B cell (primary cell): Measurements from ENCODE around the gene IRX6. TPM values are rescaled to one million over a fixed set of nuclear protein-coding genes. Genes with fewer than 3 reads are reported as not detected.

Experiments
- ATAC-seq: fragments of 200-7000 bp; cut with Tn5 transposase; one replicate; pipeline ENCODE4 v1.10.0; 2021; ENCODE audit warnings: low read depth, mild to moderate bottlenecking, moderate number of reproducible peaks, moderate library complexity
- CTCF ChIA-PET: fragments of 350-600 bp; sonication (Branson Sonifier 250); formaldehyde crosslinking; loops from one replicate; lab custom pipeline; 2021; ENCODE audit warnings: antibody characterized with exemption, inconsistent platforms; lab: Charles Lee
- POLR2A ChIA-PET: fragments of 350-600 bp; sonication (Branson Sonifier 250); formaldehyde crosslinking; loops from one replicate; lab custom pipeline; 2021; ENCODE audit warnings: antibody characterized with exemption; lab: Charles Lee
- DNase-seq: peaks from one replicate; pipeline ENCODE4 v3.0.0; 2013
- H2AFZ ChIP-seq: 2 replicates; pipeline ENCODE4 v1.6.1; 2012; ENCODE audit warnings: mild to moderate bottlenecking, low read depth, low read length; ENCODE audit not compliant: insufficient read depth, poor library complexity, severe bottlenecking
- H3K27ac ChIP-seq, 2 donors: 1 replicate in 1 of 2; 2 replicates in 1 of 2; pipeline ENCODE4 v1.5.1; 2012 to 2013; ENCODE audit warnings: low read length in 2 of 2, mild to moderate bottlenecking in 2 of 2, moderate library complexity in 1 of 2
- H3K27me3 ChIP-seq, 4 experiments: fragments of 200-600 bp in 1 of 4; sonication (generic) in 1 of 4; replicated peaks in 1 of 4; 1 replicate in 2 of 4; 2 replicates in 2 of 4; pipeline versions ENCODE4 v1.6.1 to v1.7.0; 2013 to 2016; ENCODE audit warnings: low read length in 3 of 4, mild to moderate bottlenecking in 2 of 4, mixed read lengths in 1 of 4, moderate library complexity in 1 of 4; ENCODE audit not compliant: insufficient read depth in 4 of 4, control insufficient read depth in 3 of 4; ENCODE audit errors: control extremely low read depth in 1 of 4
- H3K36me3 ChIP-seq, 2 experiments: replicated peaks in 1 of 2; 1 replicate in 1 of 2; 2 replicates in 1 of 2; pipeline versions ENCODE4 v1.6.1 to v1.7.1; 2013; ENCODE audit warnings: low read length in 1 of 2; ENCODE audit not compliant: insufficient read depth in 2 of 2, control insufficient read depth in 1 of 2; ENCODE audit errors: control extremely low read depth in 1 of 2, extremely low read depth in 1 of 2
- H3K4me1 ChIP-seq, 2 donors: fragments of 200-600 bp in 1 of 2; sonication (generic) in 1 of 2; 1 replicate in 1 of 2; 2 replicates in 1 of 2; pipeline versions ENCODE4 v1.5.1 to v1.6.1; 2013 to 2017; ENCODE audit warnings: low read length in 2 of 2; ENCODE audit not compliant: control insufficient read depth in 2 of 2, insufficient read depth in 2 of 2
- H3K4me2 ChIP-seq: replicated peaks from 2 replicates; pipeline ENCODE3; 2012; ENCODE audit warnings: mild to moderate bottlenecking, low read depth, low read length; ENCODE audit not compliant: poor library complexity, severe bottlenecking
- H3K4me3 ChIP-seq, 5 experiments: fragments of 200-600 bp in 1 of 5; sonication (generic) in 1 of 5; 1 replicate in 3 of 5; 2 replicates in 2 of 5; pipeline versions ENCODE4 v1.5.1 to v1.7.0; 2011 to 2016; ENCODE audit warnings: low read length in 4 of 5, mild to moderate bottlenecking in 4 of 5, low read depth in 2 of 5, control low read depth in 1 of 5, moderate library complexity in 1 of 5; ENCODE audit not compliant: insufficient read depth in 1 of 5; ENCODE audit errors: control extremely low read depth in 1 of 5, extremely low read depth in 1 of 5
- H3K79me2 ChIP-seq: fragments of 200-600 bp; sonication (generic); one replicate; pipeline ENCODE4 v1.6.0; 2016; ENCODE audit warnings: low read length; ENCODE audit not compliant: control insufficient read depth, insufficient read depth
- H3K9ac ChIP-seq: fragments of 200-600 bp; sonication (generic); 2 replicates; pipeline ENCODE4 v1.6.1; 2017; ENCODE audit warnings: mild to moderate bottlenecking, low read length, moderate library complexity
- H3K9me3 ChIP-seq, 3 donors: one replicate each; pipeline versions ENCODE4 v1.6.1 to v1.7.1; 2013; ENCODE audit warnings: low read length in 2 of 3; ENCODE audit not compliant: control insufficient read depth in 2 of 3, insufficient read depth in 1 of 3; ENCODE audit errors: control extremely low read depth in 1 of 3
- H4K20me1 ChIP-seq: 2 replicates; pipeline ENCODE4 v1.6.0; 2012; ENCODE audit warnings: mild to moderate bottlenecking, low read length; ENCODE audit not compliant: insufficient read depth, control insufficient read depth, poor library complexity, severe bottlenecking
- H3K27ac Mint-ChIP-seq: one replicate; pipeline ENCODE4 v1.8.0; 2021; ENCODE audit warnings: mixed read lengths
- H3K27me3 Mint-ChIP-seq: one replicate; pipeline ENCODE4 v1.8.0; 2021; ENCODE audit warnings: mixed read lengths
- H3K4me1 Mint-ChIP-seq: one replicate; pipeline ENCODE4 v1.8.0; 2021; ENCODE audit warnings: mixed read lengths
- H3K4me3 Mint-ChIP-seq: one replicate; pipeline ENCODE4 v1.8.0; 2021; ENCODE audit warnings: mixed read lengths
- H3K9me3 Mint-ChIP-seq: one replicate; pipeline ENCODE4 v1.8.0; 2022; ENCODE audit warnings: mixed read lengths; ENCODE audit not compliant: insufficient read depth
- CTCF ChIP-seq: fragments of 200-600 bp; IDR thresholded peaks from one replicate; pipeline ENCODE4 v1.8.0; 2022; ENCODE audit warnings: antibody characterized with exemption, mild to moderate bottlenecking
- EZH2 ChIP-seq: IDR thresholded peaks from 2 replicates; pipeline ENCODE4 v1.6.1; 2012; ENCODE audit warnings: borderline replicate concordance, low read depth, mild to moderate bottlenecking, moderate library complexity, low read length; ENCODE audit not compliant: insufficient read depth, poor library complexity, severe bottlenecking
- WGBS: methylation state at CpG from one replicate; pipeline ENCODE4 v1.1.5; 2013; ENCODE audit warnings: missing lambda C conversion rate; ENCODE audit not compliant: insufficient coverage; 5-methylcytosine and 5-hydroxymethylcytosine counted together
- intact Hi-C: fragments of 100-400 bp; cut with micrococcal nuclease; formaldehyde crosslinking; loops from one replicate; pipeline ENCODE4 v1.10.0; 2022
- polyA plus RNA-seq: library from polyadenylated mRNA; depleted of rRNA; stranded (reverse); fragments of >200 nt; gene quantifications from 2 replicates; pipeline ENCODE4 v1.2.3, GENCODE V29; 2012
- total RNA-seq, 2 donors: library from RNA; stranded (reverse); fragments of 120-200 nt in 1 of 2; gene quantifications; 1 replicate in 1 of 2; 2 replicates in 1 of 2; pipeline versions ENCODE4 v1.2.3 to v1.2.4, GENCODE V29; 2013 to 2022

Gene IRX6
- total and polyA plus RNA-seq, 2 donors (not counting 1 experiment from before 2014, with no cell fraction given), result 0.10 to 0.15 TPM

GRCh38 chr16:55377840-55378239, 53.8 kb downstream of the IRX6 start:
- TF ChIP-seq EZH2 (no peak), CTCF (no peak)
- ChIA-PET POLR2A (no interaction called here), CTCF (no interaction called here)
- intact Hi-C loops, result no loop called here
- Histone ChIP-seq H2AFZ (no peak overlapping the region), H3K4me3 (no peak overlapping the region), H3K36me3 (no peaks in the 10 kb centered on the region), H4K20me1 (no peaks in the 10 kb centered on the region), H3K4me1 (no peaks in the 10 kb centered on the region), H3K79me2 (no peaks in the 10 kb centered on the region), H3K9me3 (no peaks in the 10 kb centered on the region), H3K27me3 (no peaks in the 10 kb centered on the region), H3K4me2 (no peak overlapping the region), H3K27ac (no peak overlapping the region), H3K9ac (no peak overlapping the region)
- no CpG with 5 or more reads among the region's 7 CpGs for WGBS
- ATAC-seq (no peak), DNase-seq (no peak)
- Mint-ChIP-seq H3K9me3 (no peaks in the 10 kb centered on the region), H3K27ac (no peak overlapping the region), H3K4me3 (no peak overlapping the region), H3K27me3 (peaks cover 6% of the 10 kb centered on the region), H3K4me1 (no peaks in the 10 kb centered on the region)

- no CpG with 5 or more reads among the region's 3 CpGs for WGBS
- Mint-ChIP-seq H3K4me1 (no peaks in the 10 kb centered on the region), H3K27me3 (peaks cover 4% of the 10 kb centered on the region), H3K9me3 (no peaks in the 10 kb centered on the region), H3K4me3 (no peak overlapping the region), H3K27ac (no peak overlapping the region)
- DNase-seq (no peak), ATAC-seq (no peak)
- no peak overlapping the region for H3K4me3 ChIP-seq
- H3K4me1 ChIP-seq, result no peaks in the 10 kb centered on the region
- H4K20me1 ChIP-seq, result no peaks in the 10 kb centered on the region
- no peaks in the 10 kb centered on the region for H3K36me3 ChIP-seq
- no peak overlapping the region for H3K9ac ChIP-seq
- TF ChIP-seq CTCF (no peak), EZH2 (no peak)
- CTCF ChIA-PET, result no interaction called here
- POLR2A ChIA-PET, result no interaction called here
- H3K27me3 ChIP-seq, result no peaks in the 10 kb centered on the region
- intact Hi-C loops, result no loop called here
- no peaks in the 10 kb centered on the region for H3K79me2 ChIP-seq
- no peak overlapping the region for H3K27ac ChIP-seq
- no peaks in the 10 kb centered on the region for H3K9me3 ChIP-seq
- H2AFZ ChIP-seq, result no peak overlapping the region
- H3K4me2 ChIP-seq, result no peak overlapping the region
Measured at GRCh38 chr16:55378616-55379015, 54.6 kb downstream of the IRX6 start.
